HL-60/S4 (cell line): Measurements from ENCODE around the gene GCNT2.

Experiments used
- in situ Hi-C: fragments of 300-500 bp; cut with MboI; formaldehyde crosslinking; loops from 2 replicates; pipeline ENCODE4 v1.14.3; 2022; ENCODE audit warnings: low sequenced_read_pairs

Gene GCNT2

DNA sequence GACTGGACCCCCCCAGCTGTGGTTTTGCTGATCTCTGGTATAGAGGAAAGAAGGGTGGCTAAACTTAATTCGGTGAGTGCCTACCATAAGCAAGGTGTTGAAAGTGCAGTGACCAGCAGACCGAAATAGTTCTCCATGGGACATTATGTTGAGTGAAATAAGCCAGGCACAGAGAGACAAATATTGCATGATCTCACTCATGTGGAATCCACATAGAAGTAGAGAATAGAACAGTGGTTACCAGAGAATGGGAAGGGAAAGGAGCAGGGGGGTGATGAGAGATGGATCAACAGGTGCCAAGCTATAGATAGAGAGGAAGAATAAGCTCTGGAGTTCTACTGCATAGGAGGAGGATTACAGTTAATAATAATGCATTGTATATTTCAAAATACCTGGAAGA is 9.7 kb upstream of the GCNT2 start:
- in situ Hi-C loops = loop anchor here (10.0 kb wide), 1 partner anchor 283 kb away; no protein-coding TSS in a partner anchor

GRCh38 chr6:10513544-10513943 is 7.6 kb upstream of the GCNT2 start:
- in situ Hi-C loops = loop anchor here (10.0 kb wide), 1 partner anchor 281 kb away; no protein-coding TSS in a partner anchor

DNA sequence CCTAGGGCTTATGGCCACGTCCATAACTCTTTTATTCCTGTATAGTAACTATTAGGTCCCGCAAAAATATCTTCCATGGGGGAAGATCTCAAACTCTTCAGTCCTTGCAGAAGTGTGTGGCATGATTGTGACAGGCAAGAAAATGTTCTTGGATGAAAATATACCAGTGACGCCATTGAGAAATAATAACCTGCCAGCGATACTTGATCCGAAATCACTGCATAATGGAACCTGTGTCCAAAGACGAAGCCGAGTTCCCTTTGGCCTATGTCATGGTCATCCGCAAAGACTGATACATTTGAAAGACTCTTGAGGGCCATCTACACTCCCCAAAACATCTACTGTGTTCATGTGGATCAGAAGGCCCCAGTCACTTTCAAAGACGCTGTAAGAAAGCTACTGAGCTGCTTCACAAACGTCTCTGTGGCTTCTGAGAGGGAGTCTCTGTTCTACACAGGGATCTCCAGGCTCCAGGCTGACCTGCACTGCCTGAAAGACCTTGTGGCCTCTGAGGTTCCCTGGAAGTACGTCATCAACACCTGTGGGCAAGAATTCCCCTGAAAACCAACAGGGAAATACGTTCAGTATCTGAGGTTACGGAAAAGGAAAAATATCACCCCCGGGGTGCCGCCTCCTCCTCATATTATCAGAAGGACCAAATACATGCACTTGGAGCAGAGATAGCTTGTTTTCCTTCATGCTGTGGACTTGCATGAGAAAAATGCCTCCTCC is 6.9 kb upstream of the GCNT2 start:
- in situ Hi-C loops = loop anchor here (10.0 kb wide), 1 partner anchor 281 kb away; no protein-coding TSS in a partner anchor

- in situ Hi-C loops = loop anchor here (10.0 kb wide), 1 partner anchor 278 kb away; no protein-coding TSS in a partner anchor
Measured at GRCh38 chr6:10516953-10517352, 4.2 kb upstream of the GCNT2 start.

- in situ Hi-C loops = loop anchor here (10.0 kb wide), 1 partner anchor 276 kb away; no protein-coding TSS in a partner anchor
Measured at GRCh38 chr6:10518557-10519407, 2.4 kb upstream of the GCNT2 start.

GRCh38 chr6:10519408-10519697 is 1.8 kb upstream of the GCNT2 start:
- in situ Hi-C loops = loop anchor here (10.0 kb wide), 1 partner anchor 275 kb away; no protein-coding TSS in a partner anchor

DNA sequence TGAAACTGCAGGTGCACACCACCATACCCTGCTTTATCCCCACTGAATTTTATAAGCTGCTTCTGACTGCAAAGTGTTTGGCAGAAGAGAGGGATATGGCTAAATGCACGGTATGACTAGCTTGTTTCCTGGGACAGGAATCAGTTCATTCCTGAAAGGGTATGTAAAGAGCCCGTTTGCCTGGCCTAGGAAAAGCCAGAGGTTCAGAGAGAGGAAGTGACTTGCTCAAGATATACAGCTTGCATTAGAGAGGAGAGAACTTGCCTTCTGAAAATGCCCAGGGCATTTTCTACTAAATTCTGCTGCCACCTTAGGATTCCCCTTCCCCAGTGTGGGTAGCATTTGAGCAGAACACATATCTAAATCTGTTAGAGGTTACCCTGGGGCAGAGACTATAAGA is 683 bp upstream of the GCNT2 start:
- in situ Hi-C loops = no loop called here

DNA sequence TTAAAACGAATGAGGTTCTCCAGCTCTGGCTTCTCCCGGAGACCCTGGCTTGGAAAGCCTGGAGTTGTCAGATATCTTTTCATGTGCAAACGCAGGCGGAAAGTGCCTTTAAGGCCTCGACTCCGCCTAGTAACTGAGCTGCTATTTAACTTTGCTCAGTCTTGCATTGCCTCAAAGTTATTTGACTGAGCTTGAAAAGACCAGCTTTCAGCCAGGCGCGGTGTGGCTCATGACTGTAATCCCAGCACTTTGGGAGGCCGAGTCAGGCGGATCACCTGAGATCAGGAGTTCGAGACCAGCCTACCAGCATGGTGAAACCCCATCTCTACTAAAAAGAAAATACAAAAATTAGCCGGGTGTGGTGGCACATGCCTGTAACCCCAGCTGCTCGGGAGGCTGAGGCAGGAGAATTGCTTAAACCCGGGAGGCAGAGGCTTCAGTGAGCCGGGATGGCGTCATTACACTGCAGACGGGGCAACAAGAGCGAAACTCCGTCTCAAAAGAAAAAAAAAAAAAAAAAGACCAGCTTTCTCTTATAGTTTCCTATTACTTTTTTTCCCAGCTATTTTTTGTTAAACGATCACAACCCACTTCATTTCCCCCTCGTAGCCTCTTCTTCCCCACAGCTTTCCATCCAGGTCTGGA is 1.9 kb downstream of the GCNT2 start:
- in situ Hi-C loops = no loop called here

- in situ Hi-C loops = no loop called here
Measured at GRCh38 chr6:10526156-10526555, 5.0 kb downstream of the GCNT2 start.

DNA sequence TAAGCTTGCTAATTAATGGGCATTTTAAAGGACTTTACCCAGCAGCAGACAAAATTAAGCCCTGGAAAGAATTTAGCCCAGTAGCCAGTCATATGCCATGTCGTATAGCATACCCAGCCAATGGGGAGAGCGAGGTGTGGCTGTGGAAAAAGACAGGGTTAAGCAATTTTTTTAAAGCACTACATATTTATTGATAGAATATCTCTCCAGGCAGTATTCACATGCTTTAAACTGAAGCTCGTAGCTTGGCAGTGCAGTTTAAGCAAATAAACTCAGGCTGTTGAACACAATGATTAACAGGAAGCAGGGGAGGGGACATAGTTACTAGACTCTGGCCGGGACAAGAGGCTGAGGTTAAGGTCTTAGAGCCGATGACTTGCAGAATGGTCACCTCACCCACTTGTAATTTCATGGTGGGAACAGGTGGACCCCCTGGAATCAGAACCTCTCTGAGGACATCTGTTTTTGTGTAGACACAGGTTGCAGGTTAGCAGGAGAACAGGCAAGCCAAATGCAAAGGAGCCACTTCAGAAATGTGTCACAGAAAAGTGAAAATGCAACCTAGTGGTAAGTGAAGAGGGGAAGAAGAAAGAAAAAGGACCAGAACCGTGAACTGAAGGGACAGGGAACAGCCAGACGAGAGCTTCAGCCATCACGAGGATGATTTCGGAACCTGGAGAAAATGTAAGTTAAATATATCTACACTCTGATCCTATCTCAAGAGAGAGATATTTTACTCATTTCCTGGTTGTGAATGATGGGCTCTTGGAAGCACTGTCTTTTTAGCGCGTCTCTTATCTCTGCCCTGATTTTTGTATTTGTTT is 7.2 kb downstream of the GCNT2 start:
- in situ Hi-C loops = no loop called here

DNA sequence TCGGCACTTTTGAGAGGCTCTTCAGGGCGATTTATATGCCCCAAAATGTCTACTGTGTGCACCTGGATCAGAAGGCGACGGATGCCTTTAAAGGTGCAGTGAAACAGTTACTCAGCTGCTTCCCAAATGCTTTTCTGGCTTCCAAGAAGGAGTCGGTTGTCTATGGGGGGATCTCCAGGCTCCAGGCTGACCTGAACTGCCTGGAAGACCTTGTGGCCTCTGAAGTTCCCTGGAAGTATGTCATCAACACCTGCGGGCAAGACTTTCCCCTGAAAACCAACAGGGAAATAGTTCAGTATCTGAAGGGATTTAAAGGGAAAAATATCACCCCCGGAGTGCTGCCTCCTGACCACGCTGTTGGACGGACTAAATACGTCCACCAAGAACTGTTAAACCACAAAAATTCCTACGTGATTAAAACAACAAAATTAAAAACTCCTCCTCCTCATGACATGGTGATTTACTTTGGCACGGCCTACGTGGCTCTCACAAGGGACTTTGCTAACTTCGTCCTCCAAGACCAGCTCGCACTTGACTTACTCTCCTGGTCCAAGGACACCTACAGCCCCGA is 8.2 kb downstream of the GCNT2 start:
- in situ Hi-C loops = no loop called here

GRCh38 chr6:10529828-10530374 is 8.8 kb downstream of the GCNT2 start:
- in situ Hi-C loops = loop anchor here (10.0 kb wide), 1 partner anchor 165 kb away; the partner anchor contains the start of genes C6orf52 and PAK1IP1

- in situ Hi-C loops = loop anchor here (10.0 kb wide), 1 partner anchor 163 kb away; the partner anchor contains the start of genes C6orf52 and PAK1IP1
Measured at GRCh38 chr6:10531503-10531902, 10.4 kb downstream of the GCNT2 start.

GRCh38 chr6:10531942-10532341 is 10.8 kb downstream of the GCNT2 start:
- in situ Hi-C loops = loop anchor here (10.0 kb wide), 1 partner anchor 163 kb away; the partner anchor contains the start of genes C6orf52 and PAK1IP1

DNA sequence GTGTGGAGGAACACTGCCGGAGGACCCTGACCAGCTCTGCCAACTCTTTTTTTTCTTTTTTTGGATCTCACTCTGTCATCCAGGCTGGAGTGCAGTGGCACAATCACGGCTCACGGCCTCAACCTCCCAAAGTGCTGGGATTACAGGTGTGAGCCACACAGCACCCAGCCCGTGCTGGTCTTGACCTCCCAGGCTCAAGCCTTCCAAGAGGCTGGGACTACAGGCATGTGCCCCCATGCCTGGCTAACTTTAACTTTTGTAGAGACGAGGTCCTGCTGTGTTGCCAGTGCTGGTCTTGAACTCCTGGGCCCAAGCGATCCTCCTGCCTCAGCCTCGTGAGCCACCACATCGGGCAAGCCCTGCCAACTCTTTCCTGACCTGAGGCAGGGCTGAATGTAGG is 11.2 kb downstream of the GCNT2 start:
- in situ Hi-C loops = loop anchor here (10.0 kb wide), 1 partner anchor 162 kb away; the partner anchor contains the start of genes C6orf52 and PAK1IP1

GRCh38 chr6:10534419-10534762 is 13.2 kb downstream of the GCNT2 start:
- in situ Hi-C loops = loop anchor here (10.0 kb wide), 1 partner anchor 160 kb away; the partner anchor contains the start of genes C6orf52 and PAK1IP1

GRCh38 chr6:10535193-10535592 is 14.0 kb downstream of the GCNT2 start:
- in situ Hi-C loops = loop anchor here (10.0 kb wide), 1 partner anchor 160 kb away; the partner anchor contains the start of genes C6orf52 and PAK1IP1

- in situ Hi-C loops = loop anchor here (10.0 kb wide), 1 partner anchor 157 kb away; the partner anchor contains the start of genes C6orf52 and PAK1IP1
Measured at GRCh38 chr6:10537726-10538125, 16.6 kb downstream of the GCNT2 start.

- in situ Hi-C loops = no loop called here
Measured at GRCh38 chr6:10540073-10540746, 19.1 kb downstream of the GCNT2 start.
